Gastroesophageal sphincter (tissue), 4 donors: ENCODE results near the gene TTN. TPM values are rescaled to one million over a fixed set of nuclear protein-coding genes. Genes with fewer than 3 reads are reported as not detected.

ENCODE experiments used
- ATAC-seq: fragments of 150-250 bp; one replicate; pipeline ENCODE4 v1.9.1; 2016; ENCODE audit warnings: mild to moderate bottlenecking, moderate library complexity
- H3K27ac ChIP-seq, 4 donors: fragments of 200-600 bp; sonication (generic) in 3 of 4; 1 replicate in 3 of 4; 2 replicates in 1 of 4; pipeline ENCODE4 v1.5.1; 2016 to 2019
- H3K27me3 ChIP-seq: fragments of 200-600 bp; sonication (generic); one replicate; pipeline ENCODE4 v1.5.1; 2019
- H3K36me3 ChIP-seq, 2 donors: fragments of 200-600 bp; sonication (generic); one replicate each; pipeline ENCODE4 v1.5.1; 2019; ENCODE audit warnings: control low read depth in 1 of 2
- H3K4me1 ChIP-seq, 3 donors: fragments of 200-600 bp; sonication (generic); 1 replicate in 2 of 3; 2 replicates in 1 of 3; pipeline ENCODE4 v1.5.1; 2016 to 2019; ENCODE audit warnings: control low read depth in 2 of 3
- H3K4me3 ChIP-seq, 2 donors: fragments of 200-600 bp; sonication (generic); one replicate each; pipeline ENCODE4 v1.5.1; 2019; ENCODE audit warnings: mild to moderate bottlenecking in 1 of 2, moderate library complexity in 1 of 2
- H3K9me3 ChIP-seq, 3 donors: fragments of 200-600 bp; sonication (generic); one replicate each; pipeline ENCODE4 v1.5.1; 2017 to 2019; ENCODE audit warnings: control low read depth in 2 of 3
- EP300 ChIP-seq: sonication (generic); formaldehyde crosslinking; IDR thresholded peaks from one replicate; pipeline ENCODE4 v1.6.1; 2017; ENCODE audit warnings: antibody characterized with exemption, mild to moderate bottlenecking
- POLR2A ChIP-seq, 2 donors: fragments of 450-650 bp; IDR thresholded peaks; one replicate each; pipeline ENCODE4 v1.6.1; 2017; ENCODE audit warnings: antibody characterized with exemption in 2 of 2, mild to moderate bottlenecking in 2 of 2, moderate library complexity in 1 of 2
- POLR2AphosphoS5 ChIP-seq: sonication (generic); formaldehyde crosslinking; IDR thresholded peaks from one replicate; pipeline ENCODE4 v1.6.1; 2017; ENCODE audit warnings: antibody characterized with exemption
- whole genome bisulfite sequencing, 2 donors: methylation state at CpG; one replicate each; pipeline ENCODE4 v1.1.5; 2018; ENCODE audit warnings: low coverage in 1 of 2; 5-methylcytosine and 5-hydroxymethylcytosine counted together
- total RNA-seq, 4 donors: library from RNA; depleted of rRNA; stranded (reverse); fragments of >200 nt; gene quantifications; one replicate each; pipeline ENCODE4 v1.1.0, GENCODE V29; 2016
- TF ChIP-seq, protein P1 (sequence below), 4 experiments: fragments of 200-600 bp in 2 of 4; fragments of 450-650 bp in 2 of 4; sonication (generic) in 1 of 4; IDR thresholded peaks; one replicate each; pipeline ENCODE4 v1.5.1; 2017 to 2019; ENCODE audit warnings: antibody characterized with exemption in 4 of 4, mild to moderate bottlenecking in 2 of 4, moderate library complexity in 2 of 4

The TTN gene
- total RNA-seq, 4 donors from 2014 or later, result 5.0 to 12.8 (median 8.3) TPM

DNA sequence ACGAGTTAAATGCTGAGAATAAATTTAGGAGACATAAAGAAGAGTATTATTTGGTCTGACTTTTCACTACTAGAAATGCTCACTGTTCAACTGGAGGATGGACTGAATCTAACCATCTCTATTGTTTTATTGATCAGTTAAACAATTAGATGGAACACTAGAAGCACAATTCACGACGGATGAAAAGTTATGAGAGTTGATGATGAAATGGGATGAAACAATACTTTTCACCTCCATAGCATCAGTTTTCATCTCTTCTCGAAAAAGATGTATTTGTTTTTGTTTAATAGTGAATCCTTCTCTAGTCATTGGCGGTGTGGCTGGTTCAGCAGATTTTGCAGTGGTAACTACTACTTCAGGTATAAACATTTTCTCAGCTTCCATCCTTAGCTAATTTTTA lies 19.3 kb downstream of the TTN start:
- Histone ChIP-seq H3K9me3 (no peaks in the 10 kb centered on the region), H3K4me3 (no peak overlapping the region), H3K4me1 (no peaks in the 10 kb centered on the region), H3K27ac (no peak overlapping the region), H3K27me3 (no peaks in the 10 kb centered on the region), H3K36me3 (no peaks in the 10 kb centered on the region)
- no peak for ATAC-seq
- 73 to 78% methylated on average over 5 of the region's 5 CpGs for WGBS, 2 donors
- TF ChIP-seq EP300, result no peak
- TF ChIP-seq, protein P1, sequence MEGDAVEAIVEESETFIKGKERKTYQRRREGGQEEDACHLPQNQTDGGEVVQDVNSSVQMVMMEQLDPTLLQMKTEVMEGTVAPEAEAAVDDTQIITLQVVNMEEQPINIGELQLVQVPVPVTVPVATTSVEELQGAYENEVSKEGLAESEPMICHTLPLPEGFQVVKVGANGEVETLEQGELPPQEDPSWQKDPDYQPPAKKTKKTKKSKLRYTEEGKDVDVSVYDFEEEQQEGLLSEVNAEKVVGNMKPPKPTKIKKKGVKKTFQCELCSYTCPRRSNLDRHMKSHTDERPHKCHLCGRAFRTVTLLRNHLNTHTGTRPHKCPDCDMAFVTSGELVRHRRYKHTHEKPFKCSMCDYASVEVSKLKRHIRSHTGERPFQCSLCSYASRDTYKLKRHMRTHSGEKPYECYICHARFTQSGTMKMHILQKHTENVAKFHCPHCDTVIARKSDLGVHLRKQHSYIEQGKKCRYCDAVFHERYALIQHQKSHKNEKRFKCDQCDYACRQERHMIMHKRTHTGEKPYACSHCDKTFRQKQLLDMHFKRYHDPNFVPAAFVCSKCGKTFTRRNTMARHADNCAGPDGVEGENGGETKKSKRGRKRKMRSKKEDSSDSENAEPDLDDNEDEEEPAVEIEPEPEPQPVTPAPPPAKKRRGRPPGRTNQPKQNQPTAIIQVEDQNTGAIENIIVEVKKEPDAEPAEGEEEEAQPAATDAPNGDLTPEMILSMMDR (IDR thresholded peaks at IDR 0.05), result no peak
- TF ChIP-seq POLR2A (IDR thresholded peaks at IDR 0.05), result no peak
- TF ChIP-seq POLR2AphosphoS5, result no peak

DNA sequence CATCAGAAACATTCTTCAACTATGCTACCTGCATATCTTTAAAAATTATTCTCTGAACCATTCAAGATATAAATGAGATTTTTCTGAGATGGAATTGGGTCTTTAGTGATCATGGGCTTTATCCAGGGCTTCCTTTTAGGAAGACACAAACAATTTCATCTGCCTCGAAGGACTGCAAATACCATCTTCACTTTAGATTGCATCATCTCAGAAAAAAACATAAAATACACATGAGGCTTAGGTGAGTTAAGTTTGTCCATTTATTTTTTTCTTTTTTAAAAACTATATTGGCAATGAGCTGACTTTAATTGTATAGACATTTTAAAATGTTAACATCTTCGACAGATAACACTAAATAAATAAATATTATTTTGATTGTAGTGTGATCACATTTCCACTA lies 20.1 kb downstream of the TTN start:
- Histone ChIP-seq H3K9me3 (no peaks in the 10 kb centered on the region), H3K27me3 (no peaks in the 10 kb centered on the region), H3K27ac (no peak overlapping the region), H3K36me3 (no peaks in the 10 kb centered on the region), H3K4me1 (no peaks in the 10 kb centered on the region), H3K4me3 (no peak overlapping the region)
- 73 to 75% methylated on average over 2 of the region's 2 CpGs for WGBS, 2 donors
- ATAC-seq, result no peak
- TF ChIP-seq, protein P1 (IDR thresholded peaks at IDR 0.05), result no peak
- TF ChIP-seq POLR2A (IDR thresholded peaks at IDR 0.05) (no peak), EP300 (no peak), POLR2AphosphoS5 (no peak)

DNA sequence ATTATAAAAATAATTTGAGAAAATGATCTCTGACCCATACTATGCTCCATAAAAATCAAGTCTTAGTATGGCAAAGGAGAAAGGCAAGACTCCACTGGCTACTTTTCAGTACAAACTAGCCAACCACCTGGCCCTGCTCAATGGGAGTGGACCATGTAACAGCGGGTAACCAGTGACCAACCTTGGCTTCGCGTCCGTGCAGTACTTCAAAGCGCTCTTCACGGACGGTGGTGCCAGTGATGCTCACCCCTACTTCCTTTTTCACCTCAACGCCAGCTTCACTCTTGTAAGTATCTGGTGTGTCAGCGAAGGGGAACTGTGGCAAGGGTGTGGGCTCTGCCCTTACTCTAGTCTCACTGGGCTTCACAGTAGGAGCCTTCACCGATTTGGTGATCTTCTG lies 23.3 kb downstream of the TTN start:
- TF ChIP-seq, protein P1 (IDR thresholded peaks at IDR 0.05), result no peak
- TF ChIP-seq POLR2AphosphoS5 (no peak), POLR2A (IDR thresholded peaks at IDR 0.05) (no peak), EP300 (no peak)
- Histone ChIP-seq H3K9me3 (no peaks in the 10 kb centered on the region), H3K4me3 (no peak overlapping the region), H3K27me3 (no peaks in the 10 kb centered on the region), H3K36me3 (no peaks in the 10 kb centered on the region), H3K27ac (no peak overlapping the region), H3K4me1 (no peaks in the 10 kb centered on the region)
- WGBS, 2 donors, result 95% methylated on average over 10 of the region's 10 CpGs; no CpG with 5 or more reads in 1 of the 2 donors
- no peak for ATAC-seq

DNA sequence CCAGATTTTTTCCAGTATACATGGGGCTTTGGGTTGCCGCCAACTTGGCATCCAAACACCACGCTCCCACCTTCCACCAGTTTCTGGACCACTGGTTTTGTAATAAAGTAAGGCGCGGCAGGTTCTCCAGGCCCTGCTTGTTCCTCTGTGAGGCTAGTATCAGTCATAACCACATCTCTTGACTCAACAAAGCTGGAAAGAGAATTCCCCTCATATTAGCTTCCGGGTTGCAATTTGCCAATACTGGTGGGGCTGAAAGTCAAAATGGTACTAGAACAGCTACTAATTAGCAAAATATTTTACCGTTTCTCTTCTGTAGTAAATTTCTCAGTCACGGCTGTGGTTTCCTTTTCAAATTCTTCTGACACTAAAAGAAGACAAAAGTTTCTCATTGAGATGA lies 25.0 kb downstream of the TTN start:
- Histone ChIP-seq H3K4me1 (no peaks in the 10 kb centered on the region), H3K4me3 (no peak overlapping the region), H3K27me3 (no peaks in the 10 kb centered on the region), H3K9me3 (no peaks in the 10 kb centered on the region), H3K36me3 (no peaks in the 10 kb centered on the region), H3K27ac (no peak overlapping the region)
- TF ChIP-seq POLR2AphosphoS5 (no peak), POLR2A (IDR thresholded peaks at IDR 0.05) (no peak)
- ATAC-seq, result no peak
- WGBS, 2 donors, result 83 to 95% methylated on average over 5 to 7 of the region's 7 CpGs

- no peak for TF ChIP-seq POLR2A (IDR thresholded peaks at IDR 0.05)
- TF ChIP-seq POLR2AphosphoS5, result no peak
- TF ChIP-seq, protein P1 (IDR thresholded peaks at IDR 0.05), result no peak
- no peak for TF ChIP-seq EP300
- ATAC-seq, result no peak
- Histone ChIP-seq H3K9me3 (no peaks in the 10 kb centered on the region), H3K4me1 (no peaks in the 10 kb centered on the region), H3K27ac (no peak overlapping the region), H3K4me3 (no peak overlapping the region), H3K36me3 (no peaks in the 10 kb centered on the region), H3K27me3 (no peaks in the 10 kb centered on the region)
- WGBS, 2 donors, result 54 to 77% methylated on average over 4 to 7 of the region's 7 CpGs
Measured at GRCh38 chr2:178777577-178777976, 29.6 kb downstream of the TTN start.
